Liver (tissue), 9 donors: ENCODE data around the gene RAI1. TPM values are rescaled to one million over a fixed set of nuclear protein-coding genes. Genes with fewer than 3 reads are reported as not detected.
A peak's percentile ranks its signal among the peaks of the same experiment; 100 is the strongest.

ENCODE experiments used
- DNase-seq: peaks from one replicate; pipeline ENCODE4 v3.0.0-alpha.2; 2017; ENCODE audit warnings: low spot score
- H3K27ac ChIP-seq, 2 donors: one replicate each; pipeline ENCODE4 v1.7.0; 2013; ENCODE audit warnings: inconsistent platforms in 2 of 2, low read length in 2 of 2, control low read depth in 1 of 2, low read depth in 1 of 2, mild to moderate bottlenecking in 1 of 2
- H3K27me3 ChIP-seq, 4 donors: one replicate each; pipeline versions ENCODE4 v1.6.1 to v1.7.0; 2013; ENCODE audit warnings: low read length in 3 of 4, inconsistent platforms in 1 of 4, mild to moderate bottlenecking in 1 of 4, moderate library complexity in 1 of 4; ENCODE audit not compliant: control insufficient read depth in 4 of 4, insufficient read depth in 4 of 4
- H3K36me3 ChIP-seq, 4 donors: one replicate each; pipeline versions ENCODE4 v1.6.1 to v1.7.0; 2013; ENCODE audit warnings: low read length in 3 of 4, mild to moderate bottlenecking in 3 of 4, low read depth in 1 of 4, moderate library complexity in 1 of 4; ENCODE audit not compliant: control insufficient read depth in 4 of 4, insufficient read depth in 3 of 4
- H3K4me1 ChIP-seq, 4 donors: one replicate each; pipeline versions ENCODE4 v1.6.1 to v1.7.0; 2013; ENCODE audit warnings: low read length in 3 of 4, mild to moderate bottlenecking in 3 of 4, moderate library complexity in 1 of 4; ENCODE audit not compliant: control insufficient read depth in 4 of 4, insufficient read depth in 4 of 4
- H3K4me3 ChIP-seq, 3 donors: one replicate each; pipeline versions ENCODE4 v1.6.1 to v1.7.0; 2013; ENCODE audit warnings: low read length in 3 of 3, control low read depth in 1 of 3, low read depth in 1 of 3, mild to moderate bottlenecking in 1 of 3
- H3K9ac ChIP-seq, 2 donors: one replicate each; pipeline ENCODE4 v1.7.0; 2013; ENCODE audit warnings: low read length in 2 of 2, mild to moderate bottlenecking in 2 of 2, moderate library complexity in 2 of 2, control low read depth in 1 of 2, low read depth in 1 of 2
- H3K9me3 ChIP-seq, 4 donors: one replicate each; pipeline versions ENCODE4 v1.6.1 to v1.7.0; 2013; ENCODE audit warnings: low read length in 3 of 4; ENCODE audit not compliant: control insufficient read depth in 4 of 4
- EGR1 ChIP-seq, 2 donors: IDR thresholded peaks; 2 replicates each; pipeline ENCODE4 v1.6.1; 2016 to 2018; ENCODE audit warnings: antibody characterized with exemption in 2 of 2, low read depth in 2 of 2
- FOXA1 ChIP-seq: IDR thresholded peaks from 2 replicates; pipeline ENCODE4 v1.6.1; 2016; ENCODE audit warnings: antibody characterized with exemption
- FOXA2 ChIP-seq: IDR thresholded peaks from 2 replicates; pipeline ENCODE4 v1.6.1; 2016; ENCODE audit warnings: antibody characterized with exemption
- HNF4G ChIP-seq: IDR thresholded peaks from 2 replicates; pipeline ENCODE4 v1.6.1; 2016; ENCODE audit warnings: antibody characterized with exemption
- JUND ChIP-seq, 2 donors: IDR thresholded peaks; 2 replicates each; pipeline ENCODE4 v1.6.1; 2016; ENCODE audit warnings: antibody characterized with exemption in 2 of 2
- NR2F2 ChIP-seq: IDR thresholded peaks from 2 replicates; pipeline ENCODE4 v1.6.1; 2016; ENCODE audit warnings: antibody characterized with exemption
- SP1 ChIP-seq: IDR thresholded peaks from 2 replicates; pipeline ENCODE4 v1.6.1; 2018; ENCODE audit warnings: antibody characterized with exemption, mild to moderate bottlenecking
- YY1 ChIP-seq: IDR thresholded peaks from 2 replicates; pipeline ENCODE4 v1.6.1; 2016; ENCODE audit warnings: antibody characterized with exemption, mild to moderate bottlenecking
- WGBS: extraction: QIAGEN DNeasy Blood & Tissue Kit; methylation state at CpG from one replicate; pipeline ENCODE4 v1.1.7; 2013; 5-methylcytosine and 5-hydroxymethylcytosine counted together
- polyA plus RNA-seq, 2 donors: library from polyadenylated mRNA; stranded (reverse) in 1 of 2; unstranded in 1 of 2; fragments of 200-250 nt in 1 of 2; fragments of >200 nt in 1 of 2; fragmentation: Nextera tagmentation in 1 of 2; extraction: Ambion mirVana in 1 of 2; gene quantifications; one replicate each; pipeline versions ENCODE4 v1.2.1 to v1.2.3, GENCODE V29; 2013 to 2015
- total RNA-seq, 2 donors: library from RNA; depleted of rRNA; stranded (reverse); fragments of >200 nt; gene quantifications; one replicate each; pipeline ENCODE4 v1.2.3, GENCODE V29; 2014
- TF ChIP-seq, protein P1 (sequence below): IDR thresholded peaks from 2 replicates; pipeline ENCODE4 v1.6.1; 2016; ENCODE audit warnings: antibody characterized with exemption
- TF ChIP-seq, protein P2 (sequence below): IDR thresholded peaks from 2 replicates; pipeline ENCODE4 v1.6.1; 2016; ENCODE audit warnings: antibody characterized with exemption
- TF ChIP-seq, protein P3 (sequence below): IDR thresholded peaks from 2 replicates; pipeline ENCODE4 v1.6.1; 2016; ENCODE audit warnings: antibody characterized with exemption, mild to moderate bottlenecking
- donor health status: healthy.
- donor health status: healthy.
- donor health status: healthy.
- donor health status: healthy.
- donor health status: healthy.

Gene RAI1
- total and polyA plus RNA-seq, 4 donors: 0.57 to 7.6 (median 5.3) TPM

DNA sequence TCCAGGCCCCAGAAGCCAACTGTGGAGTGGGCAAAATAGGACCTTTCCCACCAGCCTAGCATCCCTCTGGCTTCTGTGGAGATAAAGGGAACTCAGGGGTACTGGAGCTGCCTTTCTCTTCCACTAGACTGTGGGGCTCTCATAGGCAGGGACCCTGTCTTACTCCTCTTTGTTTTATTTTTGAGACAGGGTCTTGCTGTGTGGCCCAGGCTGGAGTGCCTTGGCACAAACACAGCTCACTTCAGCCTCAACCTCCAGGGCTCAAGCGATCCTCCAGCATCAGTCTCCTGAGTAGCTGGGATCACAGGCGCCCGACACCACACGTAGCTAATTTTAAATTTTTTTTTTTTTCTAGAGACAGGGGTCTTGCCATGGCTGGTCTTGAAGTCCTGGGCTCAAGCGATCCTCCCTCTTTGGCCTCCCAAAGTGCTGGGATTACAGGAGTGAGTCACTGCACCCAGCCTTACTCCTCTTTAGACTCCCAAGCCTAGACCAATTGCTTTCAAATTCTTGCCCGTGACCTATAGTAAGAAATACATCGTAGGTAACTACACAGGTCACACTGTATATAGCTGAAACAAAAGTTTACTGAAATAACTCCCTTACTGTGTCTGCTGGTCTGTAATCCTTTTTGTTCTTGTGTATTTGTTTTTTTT, 2.6 kb downstream of the RAI1 start:
- Histone ChIP-seq H3K9me3 (no peaks in the 10 kb centered on the region), H3K4me3 (no peak overlapping the region), H3K36me3 (no peaks in the 10 kb centered on the region), H3K9ac (peak overlapping the region in 1 of 2 donors; percentile 36), H3K27ac (peak overlapping the region; percentile 62 to 91), H3K4me1 (peaks cover 4 to 19% (median 7%) of the 10 kb centered on the region in 4 donors), H3K27me3 (no peaks in the 10 kb centered on the region)
- TF ChIP-seq, protein P1, sequence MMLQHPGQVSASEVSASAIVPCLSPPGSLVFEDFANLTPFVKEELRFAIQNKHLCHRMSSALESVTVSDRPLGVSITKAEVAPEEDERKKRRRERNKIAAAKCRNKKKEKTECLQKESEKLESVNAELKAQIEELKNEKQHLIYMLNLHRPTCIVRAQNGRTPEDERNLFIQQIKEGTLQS: no peak
- TF ChIP-seq NR2F2 (no peak), FOXA1 (no peak)
- TF ChIP-seq, protein P2, sequence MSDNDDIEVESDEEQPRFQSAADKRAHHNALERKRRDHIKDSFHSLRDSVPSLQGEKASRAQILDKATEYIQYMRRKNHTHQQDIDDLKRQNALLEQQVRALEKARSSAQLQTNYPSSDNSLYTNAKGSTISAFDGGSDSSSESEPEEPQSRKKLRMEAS: no peak
- WGBS: 97% methylated on average over 7 of the region's 7 CpGs
- no peak for DNase-seq

DNA sequence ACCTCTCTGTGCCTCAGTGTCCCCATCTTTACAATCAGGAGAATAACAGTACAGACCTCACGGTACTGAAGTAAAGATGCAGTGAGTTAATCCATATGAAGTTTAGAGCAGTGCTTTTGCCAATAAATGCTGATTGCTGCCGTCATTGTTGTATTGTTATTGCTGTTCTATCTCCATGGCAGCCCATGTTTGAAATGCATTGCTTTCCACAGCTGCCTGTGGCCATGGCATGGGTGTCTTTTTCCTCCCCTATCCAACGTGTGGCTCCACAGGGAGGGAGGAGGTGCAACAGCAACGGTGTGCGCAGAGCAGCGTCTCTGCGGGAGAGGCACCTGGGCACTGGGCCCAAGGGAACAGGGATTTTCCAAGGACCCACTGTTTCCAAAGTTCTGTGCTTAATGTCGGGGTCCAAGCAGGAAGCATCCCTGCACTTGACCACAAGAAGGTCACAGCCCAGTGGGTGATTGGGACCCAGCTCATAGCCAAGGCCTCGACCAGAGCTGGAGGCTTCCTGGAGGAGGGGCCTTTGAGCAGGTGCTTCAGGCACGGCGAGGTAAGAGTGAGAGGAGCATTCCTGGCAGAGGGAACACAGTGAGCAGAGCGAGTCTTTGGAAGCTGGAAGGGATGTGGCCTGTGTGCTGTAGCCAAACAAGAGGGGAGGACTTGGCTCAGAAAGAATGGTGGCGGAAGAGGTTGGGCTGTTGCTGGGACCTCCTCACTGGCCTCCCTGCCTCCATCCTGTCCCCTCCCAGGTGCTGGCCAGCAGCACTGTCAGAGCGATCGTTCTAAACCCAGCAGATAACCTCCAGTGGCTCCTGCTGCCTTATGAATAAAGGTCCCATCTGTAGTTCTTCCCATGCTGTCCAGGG, 3.9 kb downstream of the RAI1 start:
- TF ChIP-seq NR2F2: peak; percentile 43
- TF ChIP-seq HNF4G: no peak
- TF ChIP-seq SP1: no peak
- no peak for TF ChIP-seq YY1
- TF ChIP-seq, protein P3, sequence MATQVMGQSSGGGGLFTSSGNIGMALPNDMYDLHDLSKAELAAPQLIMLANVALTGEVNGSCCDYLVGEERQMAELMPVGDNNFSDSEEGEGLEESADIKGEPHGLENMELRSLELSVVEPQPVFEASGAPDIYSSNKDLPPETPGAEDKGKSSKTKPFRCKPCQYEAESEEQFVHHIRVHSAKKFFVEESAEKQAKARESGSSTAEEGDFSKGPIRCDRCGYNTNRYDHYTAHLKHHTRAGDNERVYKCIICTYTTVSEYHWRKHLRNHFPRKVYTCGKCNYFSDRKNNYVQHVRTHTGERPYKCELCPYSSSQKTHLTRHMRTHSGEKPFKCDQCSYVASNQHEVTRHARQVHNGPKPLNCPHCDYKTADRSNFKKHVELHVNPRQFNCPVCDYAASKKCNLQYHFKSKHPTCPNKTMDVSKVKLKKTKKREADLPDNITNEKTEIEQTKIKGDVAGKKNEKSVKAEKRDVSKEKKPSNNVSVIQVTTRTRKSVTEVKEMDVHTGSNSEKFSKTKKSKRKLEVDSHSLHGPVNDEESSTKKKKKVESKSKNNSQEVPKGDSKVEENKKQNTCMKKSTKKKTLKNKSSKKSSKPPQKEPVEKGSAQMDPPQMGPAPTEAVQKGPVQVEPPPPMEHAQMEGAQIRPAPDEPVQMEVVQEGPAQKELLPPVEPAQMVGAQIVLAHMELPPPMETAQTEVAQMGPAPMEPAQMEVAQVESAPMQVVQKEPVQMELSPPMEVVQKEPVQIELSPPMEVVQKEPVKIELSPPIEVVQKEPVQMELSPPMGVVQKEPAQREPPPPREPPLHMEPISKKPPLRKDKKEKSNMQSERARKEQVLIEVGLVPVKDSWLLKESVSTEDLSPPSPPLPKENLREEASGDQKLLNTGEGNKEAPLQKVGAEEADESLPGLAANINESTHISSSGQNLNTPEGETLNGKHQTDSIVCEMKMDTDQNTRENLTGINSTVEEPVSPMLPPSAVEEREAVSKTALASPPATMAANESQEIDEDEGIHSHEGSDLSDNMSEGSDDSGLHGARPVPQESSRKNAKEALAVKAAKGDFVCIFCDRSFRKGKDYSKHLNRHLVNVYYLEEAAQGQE: no peak
- TF ChIP-seq, protein P2: no peak
- Histone ChIP-seq H3K9ac (no peak overlapping the region), H3K27me3 (no peaks in the 10 kb centered on the region), H3K4me1 (peaks cover 4 to 19% (median 7%) of the 10 kb centered on the region in 4 donors), H3K9me3 (no peaks in the 10 kb centered on the region), H3K36me3 (no peaks in the 10 kb centered on the region), H3K27ac (peak overlapping the region; percentile 4 to 48), H3K4me3 (no peak overlapping the region)
- 74% methylated on average over 15 of the region's 15 CpGs for WGBS
- no peak for DNase-seq

DNA sequence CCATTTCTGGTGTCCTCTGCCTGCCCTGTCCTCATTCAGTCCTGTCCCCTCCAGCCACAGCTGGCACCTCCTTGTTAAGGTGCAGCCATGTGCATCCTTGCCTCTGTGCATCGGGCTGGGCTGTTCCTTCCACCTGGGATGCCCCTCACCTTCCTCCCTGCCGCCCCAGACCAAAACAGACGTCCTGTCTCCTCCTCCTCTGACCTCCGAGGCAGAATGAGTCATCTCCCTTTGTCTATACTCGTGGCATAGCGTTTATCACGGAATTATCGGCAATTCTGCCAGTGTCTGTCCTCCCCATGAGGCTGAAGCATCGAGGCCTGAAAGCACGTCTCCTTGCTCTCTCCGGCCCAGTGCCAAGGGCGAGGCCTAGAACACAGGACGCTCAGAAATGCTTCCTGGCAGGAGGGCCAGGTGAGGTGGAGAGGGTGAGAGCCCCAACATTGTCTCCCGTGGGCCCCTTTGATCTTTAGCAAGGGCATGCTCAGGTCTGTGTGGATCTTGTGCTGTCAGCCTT, 4.6 kb downstream of the RAI1 start:
- WGBS: 65% methylated on average over 14 of the region's 14 CpGs
- Histone ChIP-seq H3K4me3 (no peak overlapping the region), H3K27me3 (no peaks in the 10 kb centered on the region), H3K36me3 (no peaks in the 10 kb centered on the region), H3K27ac (peak overlapping the region; percentile 4 to 48), H3K9me3 (no peaks in the 10 kb centered on the region), H3K9ac (no peak overlapping the region), H3K4me1 (peaks cover 4 to 19% (median 7%) of the 10 kb centered on the region in 4 donors)
- DNase-seq: no peak
- TF ChIP-seq HNF4G (no peak), FOXA2 (no peak), EGR1 (IDR thresholded peaks at IDR 0.05; ENCODE audit: low read depth in 2 of 2) (no peak), JUND (IDR thresholded peaks at IDR 0.05) (peak in 1 of 2 donors; percentile 41)
